Loucy (cell line): ENCODE data around the gene NDUFAB1.

Experiments used
- CTCF ChIP-seq: fragments of 200-600 bp; sonication (generic); conservative IDR thresholded peaks from 2 replicates; pipeline ENCODE4 v1.5.1; 2014; ENCODE audit warnings: mild to moderate bottlenecking, antibody characterized with exemption, low read length
- EZH2phosphoT487 ChIP-seq: fragments of 200-600 bp; IDR thresholded peaks from 2 replicates; pipeline ENCODE4 v1.6.1; 2018; ENCODE audit warnings: antibody characterized with exemption, mild to moderate bottlenecking, moderate library complexity, borderline replicate concordance

GRCh38 chr16:23552161-23552560 lies 44.0 kb downstream of the NDUFAB1 start:
- TF ChIP-seq CTCF (no peak), EZH2phosphoT487 (no peak)
